WERI-Rb-1 (cell line): ENCODE measurements around the gene FIS1.
A peak's percentile ranks its signal among the peaks of the same experiment; 100 is the strongest.
"Not testable (repeated sequence)": the region's sequence is repeated elsewhere in the genome, so short reads cannot be mapped to it uniquely, and the experiment has no call there.

Experiments used
- DNase-seq: peaks from one replicate; pipeline ENCODE4 v3.0.0-alpha.2; 2020
- H3K27ac ChIP-seq: fragments of 250-450 bp; sonication (Bioruptor Pico); 2 replicates; pipeline ENCODE4 v1.5.1; 2020; ENCODE audit warnings: mild to moderate bottlenecking, moderate library complexity
- H3K27me3 ChIP-seq: fragments of 250-450 bp; sonication (Bioruptor Pico); 2 replicates; pipeline ENCODE4 v1.5.1; 2021; ENCODE audit warnings: mild to moderate bottlenecking, low read depth, moderate library complexity; ENCODE audit not compliant: insufficient read depth, severe bottlenecking
- H3K36me3 ChIP-seq: fragments of 250-450 bp; sonication (Bioruptor Pico); 2 replicates; pipeline ENCODE4 v1.5.1; 2020; ENCODE audit warnings: mild to moderate bottlenecking, moderate library complexity
- H3K4me3 ChIP-seq: 2 replicates; pipeline ENCODE4 v1.5.1; 2011; ENCODE audit warnings: low read depth, mild to moderate bottlenecking, control low read depth, low read length
- H3K9me3 ChIP-seq: fragments of 250-450 bp; sonication (Bioruptor Pico); 2 replicates; pipeline ENCODE4 v1.5.1; 2021; ENCODE audit warnings: mild to moderate bottlenecking, moderate library complexity; ENCODE audit not compliant: severe bottlenecking
- CTCF ChIP-seq: IDR thresholded peaks from 2 replicates; pipeline ENCODE4 v1.5.1; 2011; ENCODE audit warnings: low read depth, mild to moderate bottlenecking, control low read depth, inconsistent platforms, low read length

The FIS1 gene

GRCh38 chr7:101244375-101245146 lies at the start of gene FIS1:
Gene FIS1 (minus strand): TSS chr7:101245081. CDS start chr7:101245004, 77 bp downstream.
- Histone ChIP-seq H3K27me3 (no peaks in the 10 kb centered on the region), H3K9me3 (no peaks in the 10 kb centered on the region), H3K4me3 (peak within 1 kb of the TSS; percentile 78), H3K36me3 (peaks cover 26% of the 10 kb centered on the region), H3K27ac (peak within 1 kb of the TSS; percentile 86)
- peak; percentile 94 for DNase-seq
- TF ChIP-seq CTCF = peak; percentile 88

- H3K27me3 ChIP-seq = peaks cover 7% of the 10 kb centered on the region
- H3K36me3 ChIP-seq = no peaks in the 10 kb centered on the region
- no peaks in the 10 kb centered on the region for H3K9me3 ChIP-seq
- TF ChIP-seq CTCF = no peak
- H3K27ac ChIP-seq = no peak overlapping the region
- H3K4me3 ChIP-seq = no peak overlapping the region
- DNase-seq = no peak
These were observed 49.4 kb upstream of the FIS1 start for GRCh38 chr7:101294039-101294831.

- H3K27ac ChIP-seq, H3K27me3 ChIP-seq, H3K4me3 ChIP-seq, H3K36me3 ChIP-seq, DNase-seq, H3K9me3 ChIP-seq: not testable (repeated sequence)
These were observed 48.5 kb upstream of the FIS1 start for GRCh38 chr7:101293069-101294021.

GRCh38 chr7:101292566-101292965 lies 47.7 kb upstream of the FIS1 start:
- not testable (repeated sequence) for H3K9me3 ChIP-seq, H3K36me3 ChIP-seq, H3K27me3 ChIP-seq, H3K27ac ChIP-seq, DNase-seq, H3K4me3 ChIP-seq

GRCh38 chr7:101290186-101291037 lies 45.5 kb upstream of the FIS1 start:
- DNase-seq = peak; percentile 61

GRCh38 chr7:101289687-101290086 lies 44.8 kb upstream of the FIS1 start:
- peaks cover 24% of the 10 kb centered on the region for H3K27me3 ChIP-seq
- H3K9me3 ChIP-seq, H3K27ac ChIP-seq, H3K4me3 ChIP-seq, DNase-seq, H3K36me3 ChIP-seq: not testable (repeated sequence)

More at GRCh38 chr7:101290186-101291037, 45.5 kb upstream of the FIS1 start:
- not testable (repeated sequence) for H3K36me3 ChIP-seq, H3K4me3 ChIP-seq, H3K27ac ChIP-seq, H3K9me3 ChIP-seq
- peak; percentile 52 for TF ChIP-seq CTCF
- H3K27me3 ChIP-seq = peaks cover 19% of the 10 kb centered on the region
